HepG2 (cell line): ENCODE data around the gene POLR1G.

ENCODE experiments used
- CREM ChIP-seq, 2 experiments: sonication (generic) in 1 of 2; formaldehyde crosslinking in 1 of 2; IDR thresholded peaks; 2 replicates each; pipeline versions ENCODE4 v1.4.0 to v1.6.1; 2016 to 2020; ENCODE audit warnings: antibody characterized with exemption in 1 of 2, mild to moderate bottlenecking in 1 of 2, missing genetic modification reagents in 1 of 2
- CTCF ChIP-seq: sonication (generic); formaldehyde crosslinking; IDR thresholded peaks from 2 replicates; pipeline ENCODE4 v1.5.0; 2020; ENCODE audit warnings: mild to moderate bottlenecking, missing genetic modification reagents, moderate library complexity
- EZH2 ChIP-seq: conservative IDR thresholded peaks from 2 replicates; pipeline ENCODE4 v1.6.1; 2012; ENCODE audit warnings: mild to moderate bottlenecking, low read depth, low read length, moderate library complexity
- HOMEZ ChIP-seq: IDR thresholded peaks from 2 replicates; pipeline ENCODE4 v1.6.1; 2016; ENCODE audit warnings: low read depth
- MIXL1 ChIP-seq: IDR thresholded peaks from 2 replicates; pipeline ENCODE4 v1.6.1; 2016
- MTA3 ChIP-seq: sonication (generic); formaldehyde crosslinking; IDR thresholded peaks from 2 replicates; pipeline ENCODE4 v1.4.0; 2020; ENCODE audit warnings: missing genetic modification reagents
- POLR2A ChIP-seq, 2 experiments: IDR thresholded peaks; 2 replicates each; pipeline ENCODE4 v1.6.1; 2011; ENCODE audit warnings: low read depth in 2 of 2, low read length in 2 of 2, mild to moderate bottlenecking in 1 of 2, moderate library complexity in 1 of 2; ENCODE audit not compliant: insufficient read depth in 1 of 2
- YY1 ChIP-seq: IDR thresholded peaks from 2 replicates; pipeline ENCODE4 v1.6.1; 2011; ENCODE audit warnings: low read length, low read depth, moderate library complexity, mild to moderate bottlenecking; ENCODE audit not compliant: insufficient read depth, insufficient replicate concordance
- ZNF124 ChIP-seq: sonication (generic); formaldehyde crosslinking; IDR thresholded peaks from 2 replicates; pipeline ENCODE4 v1.4.0; 2020; ENCODE audit warnings: missing genetic modification reagents
- ZNF280B ChIP-seq: sonication (generic); formaldehyde crosslinking; IDR thresholded peaks from 2 replicates; pipeline ENCODE4 v1.5.0; 2020; ENCODE audit warnings: missing genetic modification reagents, mild to moderate bottlenecking, borderline replicate concordance
- TF ChIP-seq, protein P1 (sequence below): sonication (generic); formaldehyde crosslinking; IDR thresholded peaks from 2 replicates; pipeline ENCODE4 v1.8.1; 2023; ENCODE audit warnings: mild to moderate bottlenecking, missing genetic modification reagents, borderline replicate concordance
- TF ChIP-seq, protein P2 (sequence below): sonication (generic); formaldehyde crosslinking; IDR thresholded peaks from 2 replicates; pipeline ENCODE4 v1.8.0; 2022; ENCODE audit warnings: missing genetic modification reagents, mild to moderate bottlenecking, inconsistent platforms, borderline replicate concordance

DNA sequence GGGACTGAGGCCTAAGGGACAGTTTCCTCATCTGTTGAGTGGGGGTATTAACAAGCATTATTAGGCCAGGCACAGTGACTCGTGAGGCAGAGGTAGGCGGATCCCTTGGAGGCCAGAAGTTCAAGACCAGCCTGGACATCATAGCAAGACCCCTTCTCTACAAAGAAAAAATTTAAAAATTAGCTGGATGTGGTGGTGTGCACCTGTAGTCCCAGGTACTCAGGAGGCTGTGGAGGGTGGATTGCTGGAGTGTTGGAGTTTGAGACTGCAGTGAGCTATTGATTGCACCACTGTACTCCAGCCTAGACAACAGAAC is 50.0 kb downstream of the POLR1G start:
- TF ChIP-seq CTCF (CRISPR knock-in tag) (no peak), ZNF280B (CRISPR knock-in tag) (no peak), CREM (IDR thresholded peaks at IDR 0.05) (no peak), CREM (CRISPR knock-in tag; IDR thresholded peaks at IDR 0.05) (no peak), EZH2 (no peak), ZNF124 (CRISPR knock-in tag) (no peak), HOMEZ (CRISPR knock-in tag) (no peak), YY1 (no peak), MTA3 (CRISPR knock-in tag) (no peak), POLR2A (IDR thresholded peaks at IDR 0.05; ENCODE audit: insufficient read depth in 1 of 2, low read depth in 2 of 2, low read length in 2 of 2) (no peak), MIXL1 (CRISPR knock-in tag) (no peak)
- TF ChIP-seq, protein P1, sequence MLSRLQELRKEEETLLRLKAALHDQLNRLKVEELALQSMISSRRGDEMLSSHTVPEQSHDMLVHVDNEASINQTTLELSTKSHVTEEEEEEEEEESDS: no peak
- TF ChIP-seq, protein P2, sequence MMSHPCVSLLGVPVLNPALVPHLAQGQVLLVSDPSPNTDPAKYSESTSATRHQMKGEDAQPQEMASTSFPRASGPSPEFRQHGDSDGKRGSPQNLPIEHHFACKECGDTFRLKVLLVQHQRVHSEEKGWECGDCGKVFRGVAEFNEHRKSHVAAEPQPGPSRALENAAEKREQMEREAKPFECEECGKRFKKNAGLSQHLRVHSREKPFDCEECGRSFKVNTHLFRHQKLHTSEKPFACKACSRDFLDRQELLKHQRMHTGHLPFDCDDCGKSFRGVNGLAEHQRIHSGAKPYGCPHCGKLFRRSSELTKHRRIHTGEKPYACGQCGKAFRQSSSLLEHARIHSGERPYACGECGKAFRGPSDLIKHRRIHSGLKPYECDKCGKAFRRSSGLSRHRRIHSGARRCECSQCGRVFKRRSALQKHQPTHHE (CRISPR knock-in tag): no peak
